GM12891 (cell line): ENCODE results near the gene DDX59.

Experiments used
- POLR2A ChIP-seq: IDR thresholded peaks from 2 replicates; pipeline ENCODE4 v1.6.1; 2011; ENCODE audit warnings: low read depth, low read length, control low read depth
- POLR2AphosphoS5 ChIP-seq: IDR thresholded peaks from 2 replicates; pipeline ENCODE4 v1.6.1; 2011; ENCODE audit warnings: low read depth, low read length, control low read depth
- POU2F2 ChIP-seq: IDR thresholded peaks from 2 replicates; pipeline ENCODE4 v1.6.1; 2011; ENCODE audit warnings: low read depth, mild to moderate bottlenecking, control low read depth, low read length, moderate library complexity
- TAF1 ChIP-seq: IDR thresholded peaks from 2 replicates; pipeline ENCODE4 v1.6.1; 2011; ENCODE audit warnings: low read depth, low read length, control low read depth

GRCh38 chr1:200714504-200715187, 44.9 kb upstream of the DDX59 start:
- no peak for TF ChIP-seq POLR2AphosphoS5
- TF ChIP-seq POLR2A, result no peak
- TF ChIP-seq TAF1, result no peak
- no peak for TF ChIP-seq POU2F2
